HG03108 (cell line): ENCODE results near the gene GSTP1.
"Not testable (repeated sequence)": the region's sequence is repeated elsewhere in the genome, so short reads cannot be mapped to it uniquely, and the experiment has no call there.

Experiments used
- ATAC-seq: cut with Tn5 transposase; IDR thresholded peaks from one replicate; pipeline ENCODE4 v1.9.1; 2021; ENCODE audit warnings: moderate library complexity; ENCODE audit not compliant: unreplicated experiment

The GSTP1 gene

GRCh38 chr11:67562963-67563704 is 20.5 kb upstream of the GSTP1 start:
- no peak for ATAC-seq

- ATAC-seq: not testable (repeated sequence)
Measured at GRCh38 chr11:67563705-67564114, 19.9 kb upstream of the GSTP1 start.

- no peak for ATAC-seq
Measured at GRCh38 chr11:67564230-67564629, 19.4 kb upstream of the GSTP1 start.

GRCh38 chr11:67571443-67571842 is 12.2 kb upstream of the GSTP1 start:
- ATAC-seq: no peak

GRCh38 chr11:67572305-67572704 is 11.3 kb upstream of the GSTP1 start:
- no peak for ATAC-seq

GRCh38 chr11:67572747-67573419 is 10.7 kb upstream of the GSTP1 start:
- ATAC-seq: no peak

- ATAC-seq: no peak
Measured at GRCh38 chr11:67574938-67575337, 8.7 kb upstream of the GSTP1 start.

- no peak for ATAC-seq
Measured at GRCh38 chr11:67576735-67577475, 6.7 kb upstream of the GSTP1 start.

- no peak for ATAC-seq
Measured at GRCh38 chr11:67577951-67578350, 5.7 kb upstream of the GSTP1 start.

- ATAC-seq: no peak
Measured at GRCh38 chr11:67581469-67581868, 2.1 kb upstream of the GSTP1 start.

GRCh38 chr11:67582011-67582410 is 1.6 kb upstream of the GSTP1 start:
- no peak for ATAC-seq

GRCh38 chr11:67584205-67584880 is 731 bp downstream of the GSTP1 start:
- no peak for ATAC-seq

- ATAC-seq: no peak
Measured at GRCh38 chr11:67584881-67585873, 1.6 kb downstream of the GSTP1 start.

GRCh38 chr11:67585911-67586310 is 2.3 kb downstream of the GSTP1 start:
- no peak for ATAC-seq

GRCh38 chr11:67586568-67587250 is 3.1 kb downstream of the GSTP1 start:
- no peak for ATAC-seq

GRCh38 chr11:67588136-67588503 is 4.5 kb downstream of the GSTP1 start:
- peak; percentile 19 for ATAC-seq

GRCh38 chr11:67588899-67589415 is 5.3 kb downstream of the GSTP1 start:
- not testable (repeated sequence) for ATAC-seq

GRCh38 chr11:67592880-67593564 is 9.4 kb downstream of the GSTP1 start:
- ATAC-seq: no peak

- no peak for ATAC-seq
Measured at GRCh38 chr11:67593565-67593905, 9.9 kb downstream of the GSTP1 start.
